ENCODE results near the gene ZNF497.

GRCh38 chr19:58385891-58386575, 23.5 kb upstream of the ZNF497 start:
- TF ChIP-seq CTCF (IDR thresholded peaks at IDR 0.05 in 2 of 3, conservative IDR thresholded peaks at IDR 0.05 in 1 of 3; ENCODE audit: control insufficient read depth in 2 of 3, extremely low read depth in 1 of 3, insufficient read depth in 1 of 3, low read depth in 3 of 3, low read length in 3 of 3) (no peak), JUND (IDR thresholded peaks at IDR 0.05; ENCODE audit: low read depth, low read length) (no peak), POLR2A (IDR thresholded peaks at IDR 0.05; ENCODE audit: low read depth, low read length) (peak; percentile 61), MTA3 (IDR thresholded peaks at IDR 0.05; ENCODE audit: borderline replicate concordance, low read length) (no peak), ZBTB33 (IDR thresholded peaks at IDR 0.05) (no peak)

Data from GM12878 (cell line).